ENCODE data around the gene DCAF5.

Gene DCAF5

DNA sequence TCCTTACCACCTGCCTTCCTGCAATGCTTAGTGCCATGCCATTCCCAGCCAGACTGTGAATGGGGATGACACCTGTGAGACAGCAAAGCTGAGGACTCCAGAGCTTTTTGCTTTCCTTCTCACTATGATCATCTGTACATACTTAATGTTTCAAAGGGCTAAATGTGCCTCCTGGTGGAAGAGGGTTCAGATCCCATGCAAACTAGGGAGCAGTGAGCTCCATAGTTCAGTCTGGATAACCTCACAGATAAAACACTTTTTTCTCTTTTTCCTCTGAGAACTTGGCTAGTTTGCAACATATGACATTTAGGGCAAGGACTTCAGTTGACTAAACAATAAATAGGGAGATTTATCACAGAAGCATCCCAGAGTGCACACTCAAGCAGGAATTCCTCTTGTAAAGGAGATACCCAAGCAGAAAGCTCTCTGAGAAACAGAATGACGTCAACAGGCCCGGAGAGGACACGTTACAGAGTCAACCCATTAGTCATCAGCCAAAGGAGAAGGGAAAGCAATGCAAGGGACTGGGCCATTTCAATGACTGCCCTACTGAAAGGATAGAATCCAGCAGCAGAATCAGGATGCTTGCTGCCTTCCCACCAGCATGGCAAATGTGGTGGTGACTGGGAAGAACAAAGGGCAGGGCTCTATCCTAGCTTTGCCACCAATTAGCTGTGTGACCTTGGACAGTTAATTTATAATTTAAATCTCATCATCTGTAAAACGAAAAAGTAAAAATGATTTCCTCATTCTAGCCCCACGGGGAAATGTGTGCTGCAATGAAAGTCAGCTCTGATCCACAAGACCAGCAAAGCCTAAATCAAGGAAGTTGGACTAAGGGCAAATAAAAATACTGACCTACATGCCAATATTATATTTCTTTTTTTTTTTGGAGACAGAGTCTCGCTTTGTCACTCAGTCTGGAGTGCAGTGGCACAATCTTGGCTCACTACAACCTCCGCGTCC, 93.0 kb downstream of the DCAF5 start:
- H3K4me1 ChIP-seq (ENCODE audit: control insufficient read depth, low read depth, low read length), result peaks cover 7% of the 10 kb centered on the region
- H3K9me3 ChIP-seq (ENCODE audit: control insufficient read depth, low read depth, low read length), result no peaks in the 10 kb centered on the region
- H3K4me3 ChIP-seq (ENCODE audit: low read length), result no peak overlapping the region
- H3K9ac ChIP-seq (ENCODE audit: low read length), result no peak overlapping the region
- no peak overlapping the region for H3K27ac ChIP-seq (ENCODE audit: low read length)
- peaks cover 11% of the 10 kb centered on the region for H3K36me3 ChIP-seq (ENCODE audit: control insufficient read depth, low read depth, low read length)
- no peaks in the 10 kb centered on the region for H3K27me3 ChIP-seq (ENCODE audit: control insufficient read depth, insufficient read depth, low read length)

- Histone ChIP-seq H3K4me3 (ENCODE audit: low read length) (no peak overlapping the region), H3K36me3 (ENCODE audit: control insufficient read depth, low read depth, low read length) (peaks cover 18% of the 10 kb centered on the region), H3K9me3 (ENCODE audit: control insufficient read depth, low read depth, low read length) (no peaks in the 10 kb centered on the region), H3K4me1 (ENCODE audit: control insufficient read depth, low read depth, low read length) (peaks cover 17% of the 10 kb centered on the region), H3K27me3 (ENCODE audit: control insufficient read depth, insufficient read depth, low read length) (no peaks in the 10 kb centered on the region), H3K9ac (ENCODE audit: low read length) (peak overlapping the region; percentile 14), H3K27ac (ENCODE audit: low read length) (peak overlapping the region; percentile 32)
Measured at GRCh38 chr14:69055999-69056788, 96.7 kb downstream of the DCAF5 start.

GRCh38 chr14:69055125-69055524, 97.8 kb downstream of the DCAF5 start:
- no peak overlapping the region for H3K4me3 ChIP-seq (ENCODE audit: low read length)
- H3K36me3 ChIP-seq (ENCODE audit: control insufficient read depth, low read depth, low read length), result peaks cover 18% of the 10 kb centered on the region
- H3K27me3 ChIP-seq (ENCODE audit: control insufficient read depth, insufficient read depth, low read length), result no peaks in the 10 kb centered on the region
- no peak overlapping the region for H3K9ac ChIP-seq (ENCODE audit: low read length)
- H3K4me1 ChIP-seq (ENCODE audit: control insufficient read depth, low read depth, low read length), result peaks cover 28% of the 10 kb centered on the region
- H3K9me3 ChIP-seq (ENCODE audit: control insufficient read depth, low read depth, low read length), result no peaks in the 10 kb centered on the region
- H3K27ac ChIP-seq (ENCODE audit: low read length), result no peak overlapping the region

- H3K36me3 ChIP-seq (ENCODE audit: control insufficient read depth, low read depth, low read length), result peaks cover 18% of the 10 kb centered on the region
- H3K27ac ChIP-seq (ENCODE audit: low read length), result no peak overlapping the region
- no peak overlapping the region for H3K4me3 ChIP-seq (ENCODE audit: low read length)
Measured at GRCh38 chr14:69054030-69054429, 98.9 kb downstream of the DCAF5 start.

GRCh38 chr14:69052181-69052601, 100.7 kb downstream of the DCAF5 start:
- Histone ChIP-seq H3K4me3 (ENCODE audit: low read length) (no peak overlapping the region), H3K36me3 (ENCODE audit: control insufficient read depth, low read depth, low read length) (peaks cover 18% of the 10 kb centered on the region), H3K27me3 (ENCODE audit: control insufficient read depth, insufficient read depth, low read length) (no peaks in the 10 kb centered on the region), H3K9ac (ENCODE audit: low read length) (no peak overlapping the region), H3K4me1 (ENCODE audit: control insufficient read depth, low read depth, low read length) (peaks cover 34% of the 10 kb centered on the region), H3K27ac (ENCODE audit: low read length) (no peak overlapping the region), H3K9me3 (ENCODE audit: control insufficient read depth, low read depth, low read length) (no peaks in the 10 kb centered on the region)

More at GRCh38 chr14:69054030-69054429, 98.9 kb downstream of the DCAF5 start:
- Histone ChIP-seq H3K4me1 (ENCODE audit: control insufficient read depth, low read depth, low read length) (peaks cover 34% of the 10 kb centered on the region), H3K27me3 (ENCODE audit: control insufficient read depth, insufficient read depth, low read length) (no peaks in the 10 kb centered on the region), H3K9ac (ENCODE audit: low read length) (no peak overlapping the region), H3K9me3 (ENCODE audit: control insufficient read depth, low read depth, low read length) (no peaks in the 10 kb centered on the region)

DNA sequence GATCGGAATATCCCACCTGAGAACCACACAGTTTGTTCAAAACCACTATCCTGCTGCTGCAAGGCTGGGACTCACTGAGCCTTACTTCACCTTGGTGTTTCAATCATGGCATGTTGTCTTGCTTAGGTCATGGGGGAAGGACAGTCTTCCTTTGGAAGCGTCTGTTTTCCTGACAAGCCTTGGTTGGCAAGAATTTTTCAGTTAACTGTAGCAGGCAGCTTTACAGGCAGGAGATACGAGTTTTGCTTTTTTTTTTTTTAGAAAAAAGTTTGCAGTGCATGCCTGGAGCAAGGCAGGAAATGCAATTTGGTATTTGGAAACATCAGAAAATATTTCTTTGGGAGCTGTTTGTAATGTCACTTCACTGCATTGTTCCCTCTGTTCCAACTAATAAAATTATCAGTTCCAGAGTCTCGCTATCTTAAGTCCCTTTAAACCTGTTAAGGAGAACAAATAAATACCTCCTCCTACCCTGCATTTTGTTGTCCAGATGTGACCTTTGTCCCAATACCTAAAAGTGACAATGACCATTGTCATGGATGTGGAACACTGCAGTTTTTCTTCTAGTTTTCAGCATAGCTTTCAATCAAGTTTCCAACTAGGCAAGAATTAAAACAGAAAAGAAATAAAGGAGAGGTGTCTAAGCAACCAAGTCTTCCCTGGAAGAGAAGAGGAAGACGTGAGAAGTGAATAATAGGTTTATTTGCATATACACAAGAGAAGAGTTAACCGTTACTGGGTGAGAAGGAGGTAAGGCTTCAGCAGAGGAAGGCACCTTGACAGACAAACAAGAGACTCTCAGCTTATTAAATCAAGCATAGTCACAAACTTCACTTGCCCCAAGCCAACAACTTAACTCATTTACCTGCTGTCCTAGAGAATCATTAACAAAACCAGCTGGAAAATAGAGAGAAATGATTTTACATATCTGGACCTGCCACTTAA, 102.4 kb downstream of the DCAF5 start:
- Histone ChIP-seq H3K9me3 (ENCODE audit: control insufficient read depth, low read depth, low read length) (no peaks in the 10 kb centered on the region), H3K4me1 (ENCODE audit: control insufficient read depth, low read depth, low read length) (peaks cover 38% of the 10 kb centered on the region), H3K9ac (ENCODE audit: low read length) (no peak overlapping the region), H3K4me3 (ENCODE audit: low read length) (no peak overlapping the region), H3K27me3 (ENCODE audit: control insufficient read depth, insufficient read depth, low read length) (no peaks in the 10 kb centered on the region), H3K27ac (ENCODE audit: low read length) (no peak overlapping the region), H3K36me3 (ENCODE audit: control insufficient read depth, low read depth, low read length) (peaks cover 18% of the 10 kb centered on the region)

DNA sequence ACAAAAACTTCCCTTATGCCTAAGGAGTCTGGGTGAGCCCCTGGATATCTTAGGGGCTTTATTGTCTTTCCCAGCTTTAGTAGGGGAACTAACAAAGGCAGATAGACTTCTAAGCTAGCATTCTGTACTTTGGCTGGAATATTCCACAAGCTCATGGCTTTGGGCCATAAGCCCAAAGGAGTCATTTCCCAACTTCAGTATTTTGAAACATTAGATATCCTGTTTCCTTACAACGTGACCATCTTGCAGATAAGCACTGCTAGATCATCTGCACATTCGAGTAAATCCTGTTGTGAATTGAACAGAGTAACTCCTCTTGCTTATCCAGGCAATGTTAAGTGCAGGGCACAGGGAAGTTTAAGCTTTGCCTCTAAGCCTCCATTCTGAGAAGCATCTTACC, 103.2 kb downstream of the DCAF5 start:
- no peaks in the 10 kb centered on the region for H3K27me3 ChIP-seq (ENCODE audit: control insufficient read depth, insufficient read depth, low read length)
- no peak overlapping the region for H3K9ac ChIP-seq (ENCODE audit: low read length)
- H3K9me3 ChIP-seq (ENCODE audit: control insufficient read depth, low read depth, low read length), result no peaks in the 10 kb centered on the region
- peaks cover 45% of the 10 kb centered on the region for H3K4me1 ChIP-seq (ENCODE audit: control insufficient read depth, low read depth, low read length)
- peaks cover 9% of the 10 kb centered on the region for H3K36me3 ChIP-seq (ENCODE audit: control insufficient read depth, low read depth, low read length)
- no peak overlapping the region for H3K4me3 ChIP-seq (ENCODE audit: low read length)
- no peak overlapping the region for H3K27ac ChIP-seq (ENCODE audit: low read length)

DNA sequence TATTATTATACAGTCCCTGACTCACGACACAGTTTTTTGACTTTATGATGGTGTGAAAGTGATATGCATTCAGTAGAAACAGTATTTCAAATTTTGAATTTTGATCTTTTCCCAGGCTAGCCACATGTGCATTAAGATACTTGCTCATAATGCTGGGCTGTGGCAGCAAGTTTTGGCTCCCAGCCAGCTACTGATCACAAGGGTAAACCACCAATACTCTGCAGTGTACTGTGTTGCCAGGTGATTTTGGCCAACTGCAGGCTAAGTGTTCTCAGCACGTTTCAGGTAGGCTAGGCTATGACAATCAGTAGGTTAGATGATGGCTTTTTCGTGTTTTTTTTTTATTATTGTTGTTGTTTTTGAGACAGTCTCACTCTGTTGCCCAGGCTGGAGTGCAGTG, 104.5 kb downstream of the DCAF5 start:
- H3K36me3 ChIP-seq (ENCODE audit: control insufficient read depth, low read depth, low read length), result no peaks in the 10 kb centered on the region
- no peak overlapping the region for H3K27ac ChIP-seq (ENCODE audit: low read length)
- H3K4me1 ChIP-seq (ENCODE audit: control insufficient read depth, low read depth, low read length), result peaks cover 47% of the 10 kb centered on the region
- H3K4me3 ChIP-seq (ENCODE audit: low read length), result no peak overlapping the region
- no peaks in the 10 kb centered on the region for H3K27me3 ChIP-seq (ENCODE audit: control insufficient read depth, insufficient read depth, low read length)
- no peaks in the 10 kb centered on the region for H3K9me3 ChIP-seq (ENCODE audit: control insufficient read depth, low read depth, low read length)
- no peak overlapping the region for H3K9ac ChIP-seq (ENCODE audit: low read length)

GRCh38 chr14:69047255-69047654, 105.7 kb downstream of the DCAF5 start:
- Histone ChIP-seq H3K27me3 (ENCODE audit: control insufficient read depth, insufficient read depth, low read length) (no peaks in the 10 kb centered on the region), H3K4me3 (ENCODE audit: low read length) (no peak overlapping the region), H3K4me1 (ENCODE audit: control insufficient read depth, low read depth, low read length) (peaks cover 50% of the 10 kb centered on the region), H3K9me3 (ENCODE audit: control insufficient read depth, low read depth, low read length) (no peaks in the 10 kb centered on the region), H3K9ac (ENCODE audit: low read length) (no peak overlapping the region), H3K27ac (ENCODE audit: low read length) (no peak overlapping the region), H3K36me3 (ENCODE audit: control insufficient read depth, low read depth, low read length) (no peaks in the 10 kb centered on the region)

DNA sequence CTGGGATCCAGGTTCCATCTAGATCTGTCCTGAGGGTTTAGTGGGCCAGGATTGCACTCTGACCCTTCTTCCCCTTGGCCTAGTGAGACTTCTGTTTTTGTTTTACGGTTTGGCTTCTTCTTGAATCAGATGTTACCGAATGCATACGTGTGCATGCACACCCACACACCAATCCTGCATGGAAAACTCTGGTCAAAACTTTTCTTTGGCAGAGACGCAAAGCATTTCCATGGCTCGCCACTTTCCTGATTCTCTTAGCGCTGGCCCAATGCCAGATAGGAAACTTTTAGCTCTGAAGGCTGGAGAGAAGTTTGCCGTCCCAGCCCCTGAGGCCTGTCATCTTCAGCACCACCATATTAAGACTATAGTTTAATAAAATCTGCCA, 106.5 kb downstream of the DCAF5 start:
- no peak overlapping the region for H3K27ac ChIP-seq (ENCODE audit: low read length)
- H3K36me3 ChIP-seq (ENCODE audit: control insufficient read depth, low read depth, low read length), result no peaks in the 10 kb centered on the region
- no peaks in the 10 kb centered on the region for H3K27me3 ChIP-seq (ENCODE audit: control insufficient read depth, insufficient read depth, low read length)
- no peak overlapping the region for H3K9ac ChIP-seq (ENCODE audit: low read length)
- no peaks in the 10 kb centered on the region for H3K9me3 ChIP-seq (ENCODE audit: control insufficient read depth, low read depth, low read length)
- no peak overlapping the region for H3K4me3 ChIP-seq (ENCODE audit: low read length)
- H3K4me1 ChIP-seq (ENCODE audit: control insufficient read depth, low read depth, low read length), result peaks cover 48% of the 10 kb centered on the region
